ENCODE results near the gene C16orf89. TPM values are rescaled to one million over a fixed set of nuclear protein-coding genes. Genes with fewer than 3 reads are reported as not detected.

C16orf89 gene
- polyA plus RNA-seq, 12 donors, result 0.13 to 1.1 (median 0.40) TPM; not detected in 2

GRCh38 chr16:5005916-5006315 lies 59.8 kb downstream of the C16orf89 start:
- no peak for DNase-seq

GRCh38 chr16:5004311-5004710 lies 61.4 kb downstream of the C16orf89 start:
- DNase-seq, result no peak

GRCh38 chr16:5003828-5004227 lies 61.9 kb downstream of the C16orf89 start:
- DNase-seq, result no peak

- DNase-seq, result no peak
Measured at GRCh38 chr16:5003211-5003610, 62.5 kb downstream of the C16orf89 start.

GRCh38 chr16:5002699-5003143 lies 63.0 kb downstream of the C16orf89 start:
- DNase-seq, result no peak

GRCh38 chr16:5001986-5002385 lies 63.8 kb downstream of the C16orf89 start:
- DNase-seq, result no peak

GRCh38 chr16:5001571-5001970 lies 64.2 kb downstream of the C16orf89 start:
- DNase-seq, result no peak

- no peak for DNase-seq
Measured at GRCh38 chr16:5000573-5001001, 65.2 kb downstream of the C16orf89 start.

GRCh38 chr16:4994719-4995434 lies 70.9 kb downstream of the C16orf89 start:
- DNase-seq, result no peak

Other genes starting within 250 kb of the C16orf89 start
- 10 to 100 TPM in 11 of 12 donors, not detected in 1; 47.7 to 64.0 (median 56.2) TPM for gene GLYR1, start 218.7 kb downstream of the C16orf89 start, polyA plus RNA-seq (ENCODE audit: insufficient read length in 12 of 12)
- gene UBN1, start 218.5 kb downstream of the C16orf89 start, polyA plus RNA-seq (ENCODE audit: insufficient read length in 12 of 12), result 10 to 100 TPM in 11 of 12 donors, not detected in 1; 16.7 to 28.9 (median 19.7) TPM
- gene PPL, start 128.8 kb downstream of the C16orf89 start, polyA plus RNA-seq (ENCODE audit: insufficient read length in 12 of 12), result 10 to 100 TPM in 3 of 12 donors, 1 to 10 TPM in 5, under 1 TPM in 3, not detected in 1; 0.68 to 76.8 (median 1.1) TPM
- gene SEC14L5, start 107.6 kb downstream of the C16orf89 start, polyA plus RNA-seq (ENCODE audit: insufficient read length in 12 of 12), result 1 to 10 TPM in 3 of 12 donors, under 1 TPM in 8, not detected in 1; 0.35 to 1.5 (median 0.75) TPM
- gene NAGPA, start 32.0 kb downstream of the C16orf89 start, polyA plus RNA-seq (ENCODE audit: insufficient read length in 12 of 12), result 1 to 10 TPM in 10 of 12 donors, not detected in 2; 2.7 to 9.0 (median 4.5) TPM
- 10 to 100 TPM in 10 of 12 donors, 1 to 10 TPM in 1, not detected in 1; 10.0 to 15.7 (median 11.9) TPM for gene ALG1, start 5.9 kb upstream of the C16orf89 start, polyA plus RNA-seq (ENCODE audit: insufficient read length in 12 of 12)
- 10 to 100 TPM in 5 of 12 donors, 1 to 10 TPM in 5, not detected in 2; 8.8 to 12.1 (median 10.2) TPM for gene EEF2KMT, start 31.8 kb upstream of the C16orf89 start, polyA plus RNA-seq (ENCODE audit: insufficient read length in 12 of 12)

Data from muscle of arm (tissue), 12 donors.